Activated CD4-positive, CD25-positive, alpha-beta regulatory T cell treated with anti-CD3 and anti-CD28 coated beads, Interleukin-2, amount 50 U/mL, for 16 hours (primary cell): Measurements from ENCODE around the gene CORIN.

Experiments used
- DNase-seq: peaks from one replicate; pipeline ENCODE4 v3.0.0-alpha.2; 2020; ENCODE audit warnings: low read depth, low spot score

Gene CORIN

GRCh38 chr4:47831026-47831679, 6.7 kb downstream of the CORIN start:
- DNase-seq, result no peak

GRCh38 chr4:47830265-47831025, 7.4 kb downstream of the CORIN start:
- no peak for DNase-seq

GRCh38 chr4:47829438-47829837, 8.4 kb downstream of the CORIN start:
- DNase-seq, result no peak

- no peak for DNase-seq
Measured at GRCh38 chr4:47827343-47828047, 10.4 kb downstream of the CORIN start.

GRCh38 chr4:47824840-47825239, 13.0 kb downstream of the CORIN start:
- no peak for DNase-seq

- no peak for DNase-seq
Measured at GRCh38 chr4:47819178-47819577, 18.7 kb downstream of the CORIN start.

- no peak for DNase-seq
Measured at GRCh38 chr4:47817275-47817674, 20.6 kb downstream of the CORIN start.

- DNase-seq, result no peak
Measured at GRCh38 chr4:47816748-47817147, 21.1 kb downstream of the CORIN start.

- DNase-seq, result no peak
Measured at GRCh38 chr4:47814618-47815295, 23.1 kb downstream of the CORIN start.

GRCh38 chr4:47809654-47810203, 28.1 kb downstream of the CORIN start:
- DNase-seq, result no peak

- DNase-seq, result no peak
Measured at GRCh38 chr4:47804598-47804997, 33.3 kb downstream of the CORIN start.

- DNase-seq, result no peak
Measured at GRCh38 chr4:47801481-47802002, 36.3 kb downstream of the CORIN start.

GRCh38 chr4:47798165-47798564, 39.7 kb downstream of the CORIN start:
- DNase-seq, result no peak

GRCh38 chr4:47791965-47792364, 45.9 kb downstream of the CORIN start:
- no peak for DNase-seq

- DNase-seq, result no peak
Measured at GRCh38 chr4:47790105-47790504, 47.8 kb downstream of the CORIN start.

GRCh38 chr4:47788126-47788525, 49.7 kb downstream of the CORIN start:
- no peak for DNase-seq

GRCh38 chr4:47786958-47787370, 50.9 kb downstream of the CORIN start:
- DNase-seq, result no peak

- no peak for DNase-seq
Measured at GRCh38 chr4:47785153-47785552, 52.7 kb downstream of the CORIN start.

GRCh38 chr4:47784222-47784621, 53.6 kb downstream of the CORIN start:
- DNase-seq, result no peak

GRCh38 chr4:47776353-47776752, 61.5 kb downstream of the CORIN start:
- DNase-seq, result no peak

- no peak for DNase-seq
Measured at GRCh38 chr4:47774079-47774478, 63.8 kb downstream of the CORIN start.

GRCh38 chr4:47771020-47771419, 66.8 kb downstream of the CORIN start:
- no peak for DNase-seq
